ENCODE measurements around the gene GNG8.

The GNG8 gene

DNA sequence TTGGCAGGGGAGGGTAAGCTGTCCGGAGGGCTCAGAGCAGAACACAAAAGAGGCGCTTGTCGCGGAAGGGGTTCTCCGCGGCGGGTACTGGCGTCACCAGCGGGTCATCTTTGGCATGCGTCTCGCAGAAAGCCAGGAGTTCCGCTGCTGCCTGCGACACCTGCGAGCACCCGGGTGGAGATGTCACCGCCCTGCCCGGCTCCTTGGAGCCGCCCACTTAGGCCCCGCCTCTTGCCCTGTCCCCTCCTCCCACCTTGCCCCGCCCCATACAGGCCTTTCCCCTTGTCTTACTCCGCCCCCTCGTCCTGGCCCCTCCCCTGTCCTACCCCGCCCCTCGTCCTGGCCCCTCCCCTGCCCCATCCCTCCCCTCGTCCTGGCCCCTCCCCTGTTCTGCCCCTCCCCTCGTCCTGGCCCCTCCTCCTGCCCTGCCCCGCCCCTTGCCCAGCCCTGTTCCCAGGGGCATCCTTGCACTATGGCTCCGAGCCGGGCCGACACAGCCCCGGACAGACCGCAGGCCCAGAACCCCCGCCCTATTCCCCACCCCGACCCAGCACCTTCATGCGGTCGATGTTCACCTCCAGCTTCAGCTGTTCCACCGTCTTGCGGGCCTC lies 1.9 kb downstream of the GNG8 start:
- TF ChIP-seq POLR2A (IDR thresholded peaks at IDR 0.05; ENCODE audit: low read length) (no peak), GATA1 (IDR thresholded peaks at IDR 0.05; ENCODE audit: low read depth, low read length) (no peak)
- DNase-seq = peak; percentile 89 to 93

GRCh38 chr19:46633130-46633529 lies 2.9 kb downstream of the GNG8 start:
- no peak for TF ChIP-seq POLR2A (IDR thresholded peaks at IDR 0.05; ENCODE audit: low read length)
- TF ChIP-seq GATA1 (IDR thresholded peaks at IDR 0.05; ENCODE audit: low read depth, low read length) = no peak
- no peak for DNase-seq

GRCh38 chr19:46631481-46631880 lies 4.5 kb downstream of the GNG8 start:
- TF ChIP-seq POLR2A (IDR thresholded peaks at IDR 0.05; ENCODE audit: low read length) (no peak), GATA1 (IDR thresholded peaks at IDR 0.05; ENCODE audit: low read depth, low read length) (no peak)
- DNase-seq = no peak

- no peak for DNase-seq
- TF ChIP-seq POLR2A (IDR thresholded peaks at IDR 0.05; ENCODE audit: low read length) = no peak
- no peak for TF ChIP-seq GATA1 (IDR thresholded peaks at IDR 0.05; ENCODE audit: low read depth, low read length)
Observed at GRCh38 chr19:46630586-46631205, 5.3 kb downstream of the GNG8 start.

DNA sequence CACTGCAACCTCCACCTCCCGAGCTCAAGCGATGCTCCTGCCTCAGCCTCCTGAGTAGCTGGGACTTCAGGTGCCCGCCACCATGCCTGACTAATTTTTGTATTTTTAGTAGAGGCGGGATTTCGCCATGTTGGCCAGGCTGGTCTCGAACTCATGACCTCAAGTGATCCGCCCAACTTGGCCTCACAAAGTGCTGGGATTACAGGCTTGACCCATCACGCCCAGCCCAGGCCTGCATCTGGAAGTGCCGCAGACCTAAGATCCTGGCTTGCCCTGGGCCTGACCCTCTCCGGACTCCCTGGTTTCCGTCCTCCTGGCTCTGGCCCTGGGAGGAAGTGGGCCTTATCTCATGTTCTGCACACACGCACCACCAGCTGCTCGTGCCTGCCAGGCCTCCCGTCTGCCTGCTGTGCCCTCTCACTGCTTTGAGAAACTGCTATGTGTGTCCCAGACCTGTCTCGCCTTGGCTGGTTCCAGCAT lies 6.4 kb downstream of the GNG8 start:
- DNase-seq = peak; percentile 54 to 76
- TF ChIP-seq POLR2A (IDR thresholded peaks at IDR 0.05; ENCODE audit: low read length) (no peak), GATA1 (IDR thresholded peaks at IDR 0.05; ENCODE audit: low read depth, low read length) (no peak)

GRCh38 chr19:46628970-46629369 lies 7.0 kb downstream of the GNG8 start:
- peak; percentile 17 to 61 for DNase-seq

DNA sequence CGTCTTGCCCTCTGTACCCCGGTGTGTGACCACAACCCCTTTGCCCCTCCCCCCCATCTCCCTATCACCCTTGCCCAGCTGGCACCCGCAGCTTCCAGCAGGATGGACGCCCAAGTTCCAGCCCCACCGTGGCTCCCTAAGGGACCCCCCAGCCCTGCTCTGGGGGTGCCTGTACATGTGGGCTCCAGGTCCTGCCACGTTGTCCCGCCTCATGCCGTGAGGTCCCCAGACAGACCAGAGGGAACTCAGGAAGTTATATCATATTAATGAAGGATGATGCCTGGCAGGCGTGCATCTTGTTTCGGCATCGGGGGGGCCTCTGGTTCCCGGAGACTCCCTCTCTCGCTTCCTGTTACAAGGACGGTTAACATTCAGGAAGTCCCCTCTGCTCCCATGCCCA lies 9.6 kb downstream of the GNG8 start:
- TF ChIP-seq POLR2A (IDR thresholded peaks at IDR 0.05; ENCODE audit: low read length) (no peak), GATA1 (IDR thresholded peaks at IDR 0.05; ENCODE audit: low read depth, low read length) (no peak)
- no peak for DNase-seq

GRCh38 chr19:46625731-46626130 lies 10.3 kb downstream of the GNG8 start:
- no peak for DNase-seq
- no peak for TF ChIP-seq GATA1 (IDR thresholded peaks at IDR 0.05; ENCODE audit: low read depth, low read length)
- TF ChIP-seq POLR2A (IDR thresholded peaks at IDR 0.05; ENCODE audit: low read length) = no peak

- TF ChIP-seq POLR2A (IDR thresholded peaks at IDR 0.05; ENCODE audit: low read length) = no peak
- TF ChIP-seq GATA1 (IDR thresholded peaks at IDR 0.05; ENCODE audit: low read depth, low read length) = no peak
- peak in 1 of 2 experiments; percentile 21 for DNase-seq
Observed at GRCh38 chr19:46624958-46625661, 10.9 kb downstream of the GNG8 start, which contains the start of gene PTGIR. TSS of gene PTGIR (minus strand) at chr19:46625089. CDS start at chr19:46624225, 864 bp downstream.

DNA sequence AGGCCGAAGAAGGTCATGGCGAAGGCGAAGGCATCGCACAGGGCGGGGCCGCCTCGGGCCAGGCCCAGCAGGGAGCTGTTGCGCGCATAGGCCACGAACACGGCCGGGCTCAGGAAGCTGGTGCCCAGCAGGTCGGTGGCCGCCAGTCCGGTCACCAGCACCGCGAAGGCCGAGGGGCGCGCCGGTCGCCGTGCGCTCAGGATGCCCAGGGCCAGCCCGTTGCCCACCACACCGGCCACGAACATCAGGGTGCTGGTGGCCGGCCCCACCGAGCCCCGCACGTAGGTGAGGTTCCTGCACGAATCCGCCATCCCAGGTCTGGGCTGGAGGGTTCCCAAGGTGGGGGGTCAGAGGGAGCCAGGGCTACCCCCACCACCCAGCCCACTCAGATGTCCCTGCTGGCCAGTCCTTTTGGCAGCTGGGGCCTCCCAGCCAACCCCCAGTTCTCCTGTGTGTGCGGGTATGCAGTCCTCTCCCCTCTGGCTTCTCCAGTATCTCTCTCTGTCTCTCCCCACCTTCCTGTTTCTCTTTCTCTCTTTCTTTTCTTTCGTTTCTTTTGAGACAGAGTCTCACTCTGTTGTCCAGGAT lies 12.0 kb downstream of the GNG8 start:
- TF ChIP-seq POLR2A (IDR thresholded peaks at IDR 0.05; ENCODE audit: low read length) (no peak), GATA1 (IDR thresholded peaks at IDR 0.05; ENCODE audit: low read depth, low read length) (no peak)
- no peak for DNase-seq

GRCh38 chr19:46622118-46622446 lies 13.9 kb downstream of the GNG8 start:
- no peak for DNase-seq
- TF ChIP-seq POLR2A (IDR thresholded peaks at IDR 0.05; ENCODE audit: low read length) (no peak), GATA1 (IDR thresholded peaks at IDR 0.05; ENCODE audit: low read depth, low read length) (no peak)

DNA sequence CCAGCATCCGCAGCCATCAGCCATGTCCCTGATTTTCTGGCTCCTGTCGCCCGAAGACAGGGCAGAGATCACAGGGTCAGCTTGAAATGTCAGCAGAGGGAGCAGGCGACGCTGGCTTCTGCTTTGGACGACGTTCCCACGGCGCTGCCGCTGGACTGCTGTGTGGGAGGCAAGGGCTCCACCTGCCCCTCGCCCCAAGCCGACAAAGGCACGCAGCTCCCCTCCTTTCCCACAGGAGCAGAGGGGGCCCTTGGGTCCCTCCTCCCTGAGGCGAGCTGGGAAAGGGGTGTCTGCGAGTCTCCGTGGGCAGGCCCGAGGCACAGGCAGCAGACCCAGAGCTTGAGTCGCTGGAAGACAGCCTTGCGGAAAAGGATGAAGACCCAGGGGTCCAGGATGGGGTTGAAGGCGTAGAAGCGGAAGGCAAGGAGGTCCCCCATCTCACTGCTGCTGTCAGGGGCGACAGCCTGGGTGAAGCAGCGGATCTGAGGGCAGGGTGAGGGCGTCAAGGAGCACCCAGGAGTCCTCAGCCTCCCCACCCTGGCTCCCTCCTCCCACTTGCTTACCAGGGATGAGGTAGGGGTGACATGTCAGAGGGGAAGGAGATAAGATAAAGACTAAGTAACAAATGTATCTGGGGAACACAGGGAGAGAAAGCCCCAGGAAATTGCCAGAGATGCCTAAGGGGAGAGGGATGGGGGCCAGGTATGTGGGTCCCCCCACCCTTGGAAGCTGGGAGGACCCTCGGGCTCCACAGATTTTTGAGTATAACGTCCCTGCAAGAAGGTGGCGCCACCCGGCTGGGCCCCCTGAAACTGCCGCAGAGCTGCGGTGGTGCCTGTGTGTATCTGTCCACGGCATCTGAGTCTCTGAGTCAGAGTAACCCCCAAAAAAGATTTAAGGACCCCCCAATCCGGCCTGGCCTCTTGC lies 14.5 kb downstream of the GNG8 start:
- no peak for TF ChIP-seq POLR2A (IDR thresholded peaks at IDR 0.05; ENCODE audit: low read length)
- no peak for TF ChIP-seq GATA1 (IDR thresholded peaks at IDR 0.05; ENCODE audit: low read depth, low read length)
- DNase-seq = no peak

GRCh38 chr19:46620716-46621115 lies 15.3 kb downstream of the GNG8 start:
- DNase-seq = no peak
- TF ChIP-seq GATA1 (IDR thresholded peaks at IDR 0.05; ENCODE audit: low read depth, low read length) (no peak), POLR2A (IDR thresholded peaks at IDR 0.05; ENCODE audit: low read length) (no peak)
